GM18951 (cell line): ENCODE results near the gene GRIPAP1.

Experiments
- POLR2A ChIP-seq: IDR thresholded peaks from 4 replicates; pipeline ENCODE4 v1.6.1; 2011; ENCODE audit warnings: mild to moderate bottlenecking; ENCODE audit not compliant: insufficient read length, insufficient read depth; ENCODE audit errors: extremely low read depth
- in situ Hi-C: fragments of 300-500 bp; cut with MboI; formaldehyde crosslinking; loops from one replicate; pipeline ENCODE4 v1.12.0; 2022; ENCODE audit warnings: low sequenced_read_pairs, mixed read lengths, inconsistent platforms; ENCODE audit not compliant: unreplicated experiment

Gene GRIPAP1

DNA sequence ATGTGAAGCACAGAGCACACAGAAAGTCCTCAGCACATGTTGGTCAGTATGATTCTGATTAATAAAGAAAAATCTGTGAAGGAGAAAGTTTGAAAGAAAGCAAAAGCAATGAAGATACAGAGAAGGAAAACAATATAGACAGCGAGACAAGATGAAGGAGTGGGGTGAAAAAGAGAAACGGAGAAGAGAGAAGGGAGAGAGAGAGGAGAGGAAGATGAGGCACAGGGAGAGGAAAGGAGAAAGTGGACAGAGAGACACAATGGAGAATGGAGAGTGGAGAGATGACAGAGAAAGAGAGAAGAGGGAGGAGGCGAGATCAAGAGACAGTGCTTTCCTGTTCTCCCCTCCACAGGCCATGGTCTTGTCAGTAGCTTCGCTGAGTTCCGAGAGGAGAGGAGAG, 26.5 kb downstream of the GRIPAP1 start:
- TF ChIP-seq POLR2A = no peak
- in situ Hi-C loops = no loop called here

DNA sequence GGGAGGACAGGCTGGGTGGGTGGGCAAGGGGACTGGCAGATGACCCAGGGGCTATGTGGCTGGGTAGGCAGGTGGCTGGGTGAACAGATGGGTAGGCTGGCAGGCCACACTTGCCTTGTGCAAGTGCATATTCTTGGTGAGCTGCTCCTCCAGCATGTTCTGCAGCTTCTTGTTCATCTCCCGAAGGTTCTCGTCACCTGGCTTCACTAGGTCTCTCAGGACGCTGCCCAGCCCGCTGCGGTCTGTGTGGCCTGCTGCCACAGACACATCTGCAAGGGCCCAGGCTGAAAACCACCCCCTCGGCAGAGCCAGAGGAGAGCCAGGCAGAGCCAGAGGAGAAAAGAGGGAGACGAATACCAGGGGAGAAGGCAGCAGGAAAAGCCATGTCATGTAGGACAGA, 27.0 kb downstream of the GRIPAP1 start:
- TF ChIP-seq POLR2A = no peak
- in situ Hi-C loops = no loop called here

DNA sequence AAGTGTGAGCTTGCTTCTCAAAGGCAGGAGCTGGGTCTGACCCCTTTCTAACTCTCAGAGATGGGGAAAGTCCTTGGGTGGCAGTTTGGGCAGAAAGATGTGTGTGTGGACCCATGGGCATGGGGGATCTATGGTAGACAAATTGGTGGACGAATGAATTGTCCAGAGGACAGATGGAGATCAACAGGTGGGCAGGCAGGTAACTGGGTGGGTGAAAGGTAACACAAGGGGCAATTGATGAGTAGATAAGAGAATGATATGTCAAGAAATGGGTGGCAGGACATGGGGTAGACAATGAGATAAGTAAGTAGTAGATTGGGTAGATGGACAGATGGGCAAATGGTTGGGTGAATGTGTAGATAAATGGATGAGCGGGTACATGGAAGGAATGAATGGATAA, 27.5 kb downstream of the GRIPAP1 start:
- in situ Hi-C loops = no loop called here
- TF ChIP-seq POLR2A = no peak

DNA sequence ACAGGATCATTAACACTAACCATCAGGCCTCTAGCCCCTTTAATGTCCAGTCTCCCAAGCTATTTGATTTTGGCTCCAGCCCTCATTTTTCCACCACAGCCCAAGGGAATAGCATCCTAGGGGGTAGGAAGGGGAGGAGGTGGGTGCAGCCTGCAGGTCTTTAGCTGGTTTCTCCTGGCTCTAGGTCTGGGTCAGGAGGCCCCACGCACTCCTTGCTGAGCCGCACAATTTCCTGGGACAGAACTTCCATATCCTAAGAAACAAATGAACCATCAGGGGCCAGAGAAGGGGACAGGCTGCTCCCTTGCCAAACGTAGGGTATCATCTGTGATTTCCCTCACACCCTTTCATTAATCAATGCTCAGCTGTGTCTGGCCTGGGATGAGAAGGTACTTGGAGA, 28.0 kb downstream of the GRIPAP1 start:
- TF ChIP-seq POLR2A = no peak
- in situ Hi-C loops = no loop called here

DNA sequence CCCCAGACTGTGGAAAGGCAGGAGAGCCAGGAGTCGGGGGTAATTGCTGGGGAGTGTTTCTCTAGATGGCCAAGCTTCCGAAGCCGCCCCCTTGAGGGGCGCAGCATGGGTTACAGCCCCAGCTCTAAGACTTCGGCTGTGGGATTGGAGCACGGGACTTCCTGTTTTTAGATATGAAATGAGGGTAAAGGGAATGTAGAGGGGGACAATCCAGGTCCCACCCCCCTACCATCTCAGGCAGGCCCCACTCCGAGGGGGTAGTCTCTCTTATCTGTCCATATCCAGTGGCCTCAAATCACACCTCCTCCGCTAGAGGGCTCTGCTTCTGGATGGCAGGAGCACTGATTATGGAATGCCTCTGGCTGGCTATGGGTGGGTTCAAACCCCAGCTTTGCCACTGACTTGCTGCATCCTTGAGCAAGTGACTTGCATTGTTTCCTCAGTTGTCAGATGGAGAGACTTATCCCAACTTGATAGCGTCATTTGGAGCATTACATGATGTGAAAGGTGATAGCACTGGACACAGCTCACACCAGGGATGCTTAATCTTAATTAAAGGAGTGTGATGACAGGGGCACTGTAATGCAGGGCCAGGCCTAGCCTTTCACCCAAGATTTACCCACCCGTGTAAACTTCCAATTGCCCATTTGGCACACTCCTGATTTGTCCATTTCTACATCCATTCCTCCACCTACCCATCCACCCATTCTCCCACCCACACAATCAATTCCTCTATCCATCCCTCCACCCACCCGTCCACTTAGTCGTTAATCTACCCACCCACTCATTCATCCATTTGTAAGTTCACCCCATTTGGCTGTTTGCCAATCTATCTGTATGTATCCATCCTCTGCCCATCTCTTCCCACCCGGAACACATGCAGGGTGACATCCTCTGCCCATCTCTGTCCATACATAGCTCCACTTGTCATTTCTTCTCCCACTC, 29.6 kb downstream of the GRIPAP1 start:
- TF ChIP-seq POLR2A = no peak
- in situ Hi-C loops = no loop called here

DNA sequence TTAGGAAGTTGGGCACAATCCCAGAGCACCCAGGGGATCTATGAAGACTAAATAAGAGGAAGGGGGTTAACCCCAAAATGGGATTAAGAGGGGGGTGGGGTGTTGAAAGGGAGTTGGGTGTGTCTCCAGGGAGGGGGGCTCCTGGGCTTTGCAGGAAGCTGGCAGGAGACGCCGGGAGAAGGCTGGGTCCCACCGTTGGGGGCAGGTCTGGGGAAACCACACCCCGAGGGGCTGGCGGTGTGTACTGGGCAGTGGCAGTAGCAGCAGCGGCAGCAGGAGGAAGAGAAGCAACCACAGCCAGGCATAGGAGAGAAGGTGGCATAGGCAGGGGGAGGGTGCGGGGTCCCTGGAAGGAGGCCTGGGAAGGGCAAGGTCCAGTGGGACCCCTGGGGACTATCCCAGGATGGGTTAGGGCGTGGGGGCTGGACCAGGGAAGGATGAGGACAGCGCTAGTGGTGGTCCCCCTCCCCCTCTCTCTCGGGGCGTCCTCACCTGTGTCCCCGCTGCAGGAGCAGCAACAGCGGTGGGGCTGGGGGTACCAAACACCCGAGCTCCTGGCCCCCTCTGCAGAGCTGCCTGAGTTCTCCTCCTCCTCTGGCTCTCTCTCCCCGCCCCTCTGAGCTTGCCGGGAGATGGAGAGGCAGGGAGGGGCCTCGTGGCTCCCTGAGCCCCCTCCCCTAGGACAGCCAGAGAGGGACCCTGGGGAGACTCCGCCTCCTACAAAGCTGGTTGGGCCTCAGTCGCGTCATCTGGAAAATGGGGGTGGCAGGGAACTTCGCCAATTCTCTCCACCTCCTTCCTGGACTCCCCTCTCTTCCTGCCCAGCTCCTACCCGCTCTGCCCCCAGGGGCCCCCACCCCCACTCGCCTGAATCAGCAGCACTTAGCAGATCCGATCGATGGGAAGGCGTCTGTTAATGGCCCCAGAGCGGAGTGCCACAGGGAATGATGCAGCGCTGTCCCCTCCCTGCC, 30.5 kb downstream of the GRIPAP1 start, which contains the start of gene KCND1:
TSS of gene KCND1 (minus strand) at position 596 of the 971 bp plus-strand sequence. CDS start 1,573 bp downstream, outside the sequence.
- no peak for TF ChIP-seq POLR2A
- in situ Hi-C loops = no loop called here

DNA sequence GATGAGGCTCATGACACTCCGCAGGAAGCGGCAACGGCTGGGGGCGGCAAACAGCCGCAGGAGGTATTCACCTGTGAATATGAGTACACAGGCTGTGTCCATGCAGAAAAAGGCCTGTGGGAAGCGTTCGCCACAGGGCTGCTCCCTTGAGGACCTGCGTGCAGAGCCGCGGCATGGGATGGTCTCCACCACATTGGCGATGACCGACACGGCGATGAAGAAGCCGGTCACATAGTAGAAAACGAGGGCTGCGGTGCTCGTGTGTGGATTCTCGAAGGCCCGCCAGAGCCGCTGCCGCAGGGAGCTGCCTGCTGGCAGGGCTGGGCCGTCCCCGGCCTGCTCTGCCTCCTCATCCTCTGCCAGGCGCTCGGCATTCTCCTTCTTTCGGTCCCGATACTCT, 32.6 kb downstream of the GRIPAP1 start:
- in situ Hi-C loops = no loop called here
- no peak for TF ChIP-seq POLR2A

DNA sequence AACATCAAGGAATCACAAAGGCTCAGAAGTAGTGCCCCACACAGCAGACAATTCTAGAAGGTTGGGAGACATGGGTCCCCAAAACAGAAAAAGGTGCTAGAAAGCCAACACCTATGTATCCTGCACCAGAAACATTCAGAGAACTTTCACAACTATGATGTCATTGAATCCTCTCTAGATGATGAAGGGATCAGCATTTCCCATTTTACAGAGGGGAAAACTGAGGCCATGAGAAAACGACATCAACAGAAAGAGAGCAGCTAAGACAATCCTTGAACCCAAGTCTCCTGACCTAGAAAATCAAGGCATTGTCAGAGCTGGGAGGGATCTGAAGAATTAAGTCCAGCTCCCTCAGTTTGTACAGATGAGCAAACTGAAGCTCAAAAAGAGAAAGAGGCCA, 33.7 kb downstream of the GRIPAP1 start:
- TF ChIP-seq POLR2A = no peak
- in situ Hi-C loops = no loop called here

DNA sequence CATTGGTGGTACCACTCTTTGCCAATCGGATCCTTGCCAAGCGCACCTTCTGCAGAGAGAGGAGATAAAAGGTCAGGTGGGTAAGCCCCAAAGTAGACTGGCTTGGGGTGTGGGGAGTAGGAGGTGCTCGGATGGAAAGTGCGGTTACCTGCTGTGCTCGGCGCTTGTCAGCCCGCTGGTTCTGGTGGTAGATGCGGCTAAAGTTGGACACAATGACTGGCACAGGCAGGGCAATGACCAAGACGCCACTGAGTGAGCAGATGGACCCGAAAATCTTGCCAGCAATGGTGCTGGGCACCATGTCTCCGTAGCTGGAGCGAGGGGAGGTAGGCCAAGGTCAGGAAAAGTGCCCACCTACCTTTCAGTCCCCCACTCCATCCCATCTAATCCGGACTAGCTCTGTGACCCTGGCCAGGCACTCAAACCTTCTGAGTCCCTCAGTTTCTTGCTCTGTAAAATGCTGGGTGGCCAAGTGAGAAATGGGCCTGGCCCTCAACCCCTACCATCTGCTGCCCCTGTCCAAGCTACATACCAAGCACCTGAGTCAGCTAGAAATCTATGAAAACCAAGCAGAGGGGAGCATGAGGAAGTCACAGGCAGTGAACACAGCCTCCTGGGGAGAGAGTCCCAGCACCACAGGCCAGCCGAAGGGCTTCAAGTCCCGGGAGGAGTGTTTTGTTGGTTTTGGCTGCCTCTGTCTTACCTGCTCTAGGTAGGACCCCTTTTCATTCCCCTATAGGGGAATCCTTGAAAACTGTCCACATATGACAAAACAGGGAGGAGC, 35.1 kb downstream of the GRIPAP1 start:
- TF ChIP-seq POLR2A = no peak
- in situ Hi-C loops = no loop called here

DNA sequence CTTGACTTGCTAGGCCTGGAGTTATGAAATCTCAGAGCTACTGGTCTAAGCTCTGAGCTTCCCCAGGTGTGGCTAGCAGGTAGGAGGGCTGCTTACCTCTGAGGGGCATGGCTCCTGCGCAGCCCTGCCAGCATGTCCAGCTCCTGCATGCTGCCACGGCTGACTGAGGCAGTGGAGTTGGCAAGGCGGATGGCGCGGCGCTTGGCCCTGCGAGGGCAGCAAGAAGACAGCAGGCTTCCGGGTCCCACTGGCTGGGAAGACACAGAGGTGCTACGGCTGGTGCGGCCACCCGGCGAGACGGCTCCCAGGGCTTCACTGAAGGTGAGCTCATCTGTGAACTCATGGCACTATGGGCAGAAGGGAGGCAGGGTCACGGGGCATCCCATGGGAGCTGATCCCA, 36.1 kb downstream of the GRIPAP1 start:
- no peak for TF ChIP-seq POLR2A
- in situ Hi-C loops = no loop called here

DNA sequence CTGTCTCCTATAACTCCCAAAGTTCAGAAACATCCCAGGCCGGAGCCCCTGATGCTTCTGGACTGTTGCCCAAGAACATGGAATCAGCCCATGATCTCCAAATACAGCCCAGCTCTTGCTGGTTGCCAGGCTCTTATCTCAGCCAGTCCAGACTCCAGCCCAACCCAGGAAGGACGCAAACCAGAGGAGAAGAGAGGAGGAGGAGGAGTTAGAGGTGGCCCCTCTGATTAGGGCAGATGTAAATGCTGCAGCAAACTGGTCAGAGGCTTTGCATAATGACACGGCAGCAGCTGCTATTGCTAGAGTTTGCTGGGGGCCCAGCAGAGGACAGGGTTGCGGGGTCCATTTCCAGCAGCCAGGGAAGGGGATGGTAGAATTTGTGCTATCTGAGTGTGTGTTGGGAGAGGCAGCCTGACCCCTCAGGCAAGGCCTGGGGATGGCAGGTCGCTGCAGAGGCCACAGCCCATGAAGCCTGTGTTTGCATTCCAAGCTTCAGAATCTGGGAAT, 40.4 kb downstream of the GRIPAP1 start:
- TF ChIP-seq POLR2A = no peak
- in situ Hi-C loops = no loop called here

DNA sequence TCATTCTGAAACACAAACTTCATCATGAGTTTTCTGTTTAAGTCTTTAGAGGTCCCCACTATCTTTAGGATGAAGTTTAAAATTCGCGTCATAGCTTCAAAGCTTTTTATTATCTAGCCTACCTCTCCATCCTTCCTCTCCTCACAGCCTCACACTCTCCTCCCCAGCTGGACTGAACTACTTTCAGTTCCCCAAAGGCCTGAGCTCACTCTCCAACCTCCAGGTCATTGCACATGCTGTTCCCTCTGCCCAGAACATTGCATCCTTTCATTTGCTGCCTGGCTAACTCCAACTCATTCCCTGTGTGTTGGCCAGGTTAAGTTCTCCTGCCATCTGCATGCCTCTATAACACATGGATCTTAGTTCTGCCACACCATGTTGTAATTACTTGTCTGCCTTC, 41.8 kb downstream of the GRIPAP1 start:
- TF ChIP-seq POLR2A = no peak
- in situ Hi-C loops = no loop called here

DNA sequence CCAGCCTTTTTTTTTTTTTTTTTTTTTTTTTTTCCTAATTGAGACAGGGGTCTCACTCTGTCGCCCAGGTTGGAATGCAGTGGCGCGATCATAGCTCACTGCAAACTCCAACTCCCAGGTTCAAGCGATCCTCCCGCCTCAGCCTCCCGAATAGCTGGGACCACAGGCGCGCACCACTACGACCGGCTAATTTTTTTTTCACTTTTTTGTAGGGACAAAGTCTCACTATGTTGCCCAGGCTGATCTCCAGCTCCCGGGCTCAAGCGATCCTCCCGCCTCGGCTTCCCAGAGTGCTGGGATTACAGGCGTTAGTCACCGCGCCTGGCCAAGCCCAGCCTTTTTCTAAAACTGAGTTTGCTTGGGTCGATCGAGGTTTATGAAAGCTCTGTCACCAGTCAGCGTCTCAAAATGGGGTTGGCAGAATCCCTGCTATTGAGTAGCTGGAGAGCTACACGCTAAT, 43.4 kb downstream of the GRIPAP1 start:
- no peak for TF ChIP-seq POLR2A
- in situ Hi-C loops = no loop called here
